ENCODE results near the gene PEAK1. TPM values are rescaled to one million over a fixed set of nuclear protein-coding genes. Genes with fewer than 3 reads are reported as not detected.

PEAK1 gene
- total and polyA plus RNA-seq, 2 experiments from 2014 or later: 7.8 to 34.1 TPM

- no peak for TF ChIP-seq ZNF462 (CRISPR knock-in tag; IDR thresholded peaks at IDR 0.05)
- TF ChIP-seq POLR2AphosphoS5 (IDR thresholded peaks at IDR 0.05; ENCODE audit: low read depth): no peak
- no peak for TF ChIP-seq ZNF114 (CRISPR knock-in tag; IDR thresholded peaks at IDR 0.05)
- no peak for TF ChIP-seq NANOG (IDR thresholded peaks at IDR 0.05; ENCODE audit: borderline replicate concordance)
- no peak for TF ChIP-seq REST (IDR thresholded peaks at IDR 0.05; ENCODE audit: unreplicated experiment)
- TF ChIP-seq EZH2 (IDR thresholded peaks at IDR 0.05; ENCODE audit: low read depth, unreplicated experiment): no peak
- no peak for TF ChIP-seq STAT1 (IDR thresholded peaks at IDR 0.05; ENCODE audit: unreplicated experiment)
- TF ChIP-seq CREB1 (CRISPR knock-in tag; IDR thresholded peaks at IDR 0.05; ENCODE audit: low read depth): no peak
Observed at GRCh38 chr15:77235566-77235965, 184.3 kb downstream of the PEAK1 start (continued).
